Kidney (tissue), 14 donors: Measurements from ENCODE around the gene KIF5C. TPM values are rescaled to one million over a fixed set of nuclear protein-coding genes. Genes with fewer than 3 reads are reported as not detected.

Experiments
- DNase-seq, 5 donors: peaks; one replicate each; pipeline ENCODE4 v3.0.0-alpha.2; 2013 to 2020
- FAIRE-seq: peaks from 2 replicates; lab custom pipeline; 2012; peaks lifted over from hg19 to GRCh38; lab: Jason Lieb, UNC
- H3K27ac ChIP-seq, 2 donors: one replicate each; pipeline ENCODE4 v1.7.0; 2013; ENCODE audit warnings: low read depth in 2 of 2, low read length in 2 of 2, inconsistent platforms in 1 of 2
- H3K27me3 ChIP-seq: one replicate; pipeline ENCODE4 v1.7.1; 2013; ENCODE audit warnings: low read length, inconsistent platforms; ENCODE audit not compliant: control insufficient read depth, insufficient read depth
- H3K36me3 ChIP-seq, 3 donors: one replicate each; pipeline versions ENCODE4 v1.7.0 to v1.7.1; 2013; ENCODE audit warnings: low read length in 3 of 3, control low read depth in 1 of 3, inconsistent platforms in 1 of 3; ENCODE audit not compliant: insufficient read depth in 3 of 3, control insufficient read depth in 2 of 3
- H3K4me1 ChIP-seq, 3 donors: one replicate each; pipeline versions ENCODE4 v1.7.0 to v1.7.1; 2013; ENCODE audit warnings: low read length in 3 of 3, inconsistent platforms in 1 of 3, low read depth in 1 of 3; ENCODE audit not compliant: control insufficient read depth in 2 of 3, insufficient read depth in 2 of 3
- H3K4me3 ChIP-seq, 3 donors: one replicate each; pipeline versions ENCODE4 v1.7.0 to v1.8.1; 2013; ENCODE audit warnings: low read length in 3 of 3, control low read depth in 1 of 3, inconsistent platforms in 1 of 3
- H3K9ac ChIP-seq, 3 donors: one replicate each; pipeline versions ENCODE4 v1.7.0 to v1.7.1; 2013; ENCODE audit warnings: low read length in 3 of 3, control low read depth in 1 of 3, inconsistent platforms in 1 of 3
- H3K9me3 ChIP-seq, 3 donors: one replicate each; pipeline versions ENCODE4 v1.7.0 to v1.7.1; 2013; ENCODE audit warnings: low read length in 3 of 3, control low read depth in 1 of 3, inconsistent platforms in 1 of 3; ENCODE audit not compliant: control insufficient read depth in 2 of 3, insufficient read depth in 1 of 3
- intact Hi-C: fragments of 100-400 bp; cut with DNase I; formaldehyde crosslinking; loops from one replicate; pipeline ENCODE4 v1.11.1; 2022
- polyA plus RNA-seq: library from polyadenylated mRNA; stranded (reverse); fragments of 350-450 nt; fragmentation: Illumina TruSeq; extraction: RNeasy Lipid Tissue Mini Kit (QIAGEN cat#74804); gene quantifications from one replicate; pipeline ENCODE4 v1.2.3, GENCODE V29; 2014; ENCODE audit warnings: low read depth, low replicate concordance; ENCODE audit not compliant: insufficient read depth
- total RNA-seq: library from RNA; stranded (reverse); fragmentation: NEBNext Ultra II Directional; extraction: Animal tissue kit (Norgen Biotek cat#: 25700); gene quantifications from one replicate; pipeline ENCODE4 v1.2.1, GENCODE V29; 2021
- TF ChIP-seq, protein P1 (sequence below): IDR thresholded peaks from 3 replicates; pipeline ENCODE4 v1.5.1; 2012; ENCODE audit warnings: mild to moderate bottlenecking, moderate library complexity, borderline replicate concordance; ENCODE audit not compliant: insufficient read depth; ENCODE audit errors: extremely low read depth
- donor health status: control.
- donor health status: control.
- donor health status: control.
- donor health status: control.
- donor health status: control.
- donor health status: DM: yes; HTN: yes; CAD: no.
- donor health status: Normal renal cell carcinoma (clear cell type).

KIF5C gene
- total and polyA plus RNA-seq, 2 donors from 2014 or later, result 1.0 to 3.6 TPM

DNA sequence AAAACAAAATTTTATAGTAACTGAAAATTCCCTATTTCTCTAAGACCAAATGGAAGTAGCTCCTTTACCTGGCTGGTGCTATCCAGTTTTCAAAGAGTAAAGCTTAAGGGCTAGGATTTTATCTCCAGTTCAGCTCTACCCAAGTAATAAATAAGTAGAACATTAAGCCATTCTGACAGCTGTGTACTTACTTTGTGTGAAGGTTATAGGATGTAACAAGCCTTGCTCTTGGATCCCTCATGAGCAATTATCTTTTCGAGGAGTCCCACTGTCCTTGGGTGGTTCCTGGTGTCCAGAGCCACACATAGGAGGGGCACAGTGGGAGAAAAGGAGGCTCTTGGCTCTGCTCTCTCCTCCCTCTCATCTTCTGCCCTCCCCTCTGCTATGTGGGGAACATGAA is 45.5 kb downstream of the KIF5C start:
- H3K9me3 ChIP-seq, result peaks cover 1 to 7% (median 3%) of the 10 kb centered on the region in 3 donors
- H3K4me3 ChIP-seq, result no peak overlapping the region
- TF ChIP-seq, protein P1, sequence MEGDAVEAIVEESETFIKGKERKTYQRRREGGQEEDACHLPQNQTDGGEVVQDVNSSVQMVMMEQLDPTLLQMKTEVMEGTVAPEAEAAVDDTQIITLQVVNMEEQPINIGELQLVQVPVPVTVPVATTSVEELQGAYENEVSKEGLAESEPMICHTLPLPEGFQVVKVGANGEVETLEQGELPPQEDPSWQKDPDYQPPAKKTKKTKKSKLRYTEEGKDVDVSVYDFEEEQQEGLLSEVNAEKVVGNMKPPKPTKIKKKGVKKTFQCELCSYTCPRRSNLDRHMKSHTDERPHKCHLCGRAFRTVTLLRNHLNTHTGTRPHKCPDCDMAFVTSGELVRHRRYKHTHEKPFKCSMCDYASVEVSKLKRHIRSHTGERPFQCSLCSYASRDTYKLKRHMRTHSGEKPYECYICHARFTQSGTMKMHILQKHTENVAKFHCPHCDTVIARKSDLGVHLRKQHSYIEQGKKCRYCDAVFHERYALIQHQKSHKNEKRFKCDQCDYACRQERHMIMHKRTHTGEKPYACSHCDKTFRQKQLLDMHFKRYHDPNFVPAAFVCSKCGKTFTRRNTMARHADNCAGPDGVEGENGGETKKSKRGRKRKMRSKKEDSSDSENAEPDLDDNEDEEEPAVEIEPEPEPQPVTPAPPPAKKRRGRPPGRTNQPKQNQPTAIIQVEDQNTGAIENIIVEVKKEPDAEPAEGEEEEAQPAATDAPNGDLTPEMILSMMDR, result no peak
- intact Hi-C loops, result no loop called here
- H3K4me1 ChIP-seq, result no peaks in the 10 kb centered on the region
- FAIRE-seq (no peak), DNase-seq (no peak)
- H3K9ac ChIP-seq, result no peak overlapping the region
- no peaks in the 10 kb centered on the region for H3K27me3 ChIP-seq
- no peak overlapping the region for H3K27ac ChIP-seq
- no peaks in the 10 kb centered on the region for H3K36me3 ChIP-seq

DNA sequence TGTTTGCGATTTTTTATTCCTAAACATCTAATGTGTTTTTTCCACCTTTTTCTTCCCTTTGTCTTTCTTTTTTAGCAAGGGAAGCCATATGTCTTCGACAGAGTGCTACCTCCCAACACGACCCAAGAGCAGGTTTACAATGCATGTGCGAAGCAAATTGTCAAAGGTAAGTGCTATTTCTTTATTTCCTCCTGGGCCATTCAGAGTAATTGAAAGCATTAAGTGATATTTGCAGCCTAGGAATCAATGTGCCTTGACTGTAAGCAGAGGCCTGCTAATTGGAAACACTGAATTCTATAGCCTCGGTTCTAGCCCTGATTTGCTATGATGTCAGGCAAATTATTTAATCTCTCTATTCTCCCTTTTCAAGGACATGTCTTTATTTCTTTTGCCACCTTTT is 47.0 kb downstream of the KIF5C start:
- intact Hi-C loops, result no loop called here
- peaks cover 1 to 7% (median 3%) of the 10 kb centered on the region in 3 donors for H3K9me3 ChIP-seq
- TF ChIP-seq, protein P1, result no peak
- H3K9ac ChIP-seq, result no peak overlapping the region
- H3K27ac ChIP-seq, result no peak overlapping the region
- no peaks in the 10 kb centered on the region for H3K36me3 ChIP-seq
- DNase-seq (no peak), FAIRE-seq (no peak)
- peaks cover 0 to 2% (median 0%) of the 10 kb centered on the region in 3 donors for H3K4me1 ChIP-seq
- no peaks in the 10 kb centered on the region for H3K27me3 ChIP-seq
- H3K4me3 ChIP-seq, result no peak overlapping the region

DNA sequence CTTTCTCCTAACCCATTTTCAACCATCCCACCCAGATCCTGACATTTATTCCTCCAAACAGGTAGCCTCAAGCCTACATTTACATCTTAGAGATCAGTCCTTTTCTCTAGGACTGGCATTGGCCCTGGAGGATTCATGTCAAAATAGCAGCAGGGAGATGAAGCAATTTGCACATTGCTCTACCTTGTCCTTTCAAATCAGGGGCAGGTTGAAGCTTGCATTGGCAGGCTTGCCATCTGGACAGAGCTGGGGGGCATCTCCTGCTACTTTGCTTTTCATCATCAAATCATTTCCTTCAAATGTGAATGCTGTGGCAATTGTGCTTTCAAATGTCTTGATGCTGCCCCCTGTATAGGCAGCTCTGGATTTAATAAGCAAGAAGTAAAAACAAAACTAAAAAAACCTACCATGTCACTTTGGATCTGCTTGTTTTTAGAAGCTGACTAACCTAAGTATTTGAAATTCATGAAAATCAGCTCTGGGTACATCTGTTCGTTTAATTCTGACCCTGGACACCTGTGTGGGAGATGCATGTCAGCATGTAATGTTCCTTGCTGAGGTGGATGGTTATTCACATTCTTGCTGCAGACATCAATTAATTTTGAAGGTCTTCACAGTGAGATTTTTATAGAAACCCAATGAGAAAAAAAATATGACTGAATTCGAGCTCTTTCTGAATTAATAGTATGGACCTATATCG is 47.9 kb downstream of the KIF5C start:
- Histone ChIP-seq H3K36me3 (no peaks in the 10 kb centered on the region), H3K4me3 (no peak overlapping the region), H3K27me3 (no peaks in the 10 kb centered on the region), H3K4me1 (peaks cover 0 to 2% (median 0%) of the 10 kb centered on the region in 3 donors), H3K9me3 (peaks cover 1 to 7% (median 3%) of the 10 kb centered on the region in 3 donors), H3K27ac (no peak overlapping the region), H3K9ac (no peak overlapping the region)
- FAIRE-seq (no peak), DNase-seq (no peak)
- intact Hi-C loops, result no loop called here
- TF ChIP-seq, protein P1, result no peak
